ENCODE results near the gene MGMT.

Gene MGMT

DNA sequence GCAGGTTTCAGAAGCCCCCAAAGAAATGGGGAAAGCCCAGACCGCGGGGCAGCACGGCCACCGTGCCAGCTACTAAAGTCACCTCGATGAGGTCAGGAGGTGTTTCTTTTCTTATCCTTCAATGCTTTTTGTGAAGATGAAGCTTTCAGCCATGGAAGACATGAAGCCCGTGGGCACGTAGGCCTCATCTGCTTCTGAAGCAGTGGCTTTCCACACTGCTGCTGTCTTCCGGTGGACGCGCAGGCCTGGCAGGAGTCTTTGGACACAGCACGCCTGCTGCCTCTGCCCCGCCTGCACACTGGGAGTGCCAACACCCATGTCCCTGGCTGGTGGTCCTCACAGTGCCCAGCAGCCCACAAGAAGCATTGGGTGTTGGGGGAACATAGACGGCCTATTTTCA lies 311.5 kb downstream of the MGMT start:
- TF ChIP-seq, protein P1, sequence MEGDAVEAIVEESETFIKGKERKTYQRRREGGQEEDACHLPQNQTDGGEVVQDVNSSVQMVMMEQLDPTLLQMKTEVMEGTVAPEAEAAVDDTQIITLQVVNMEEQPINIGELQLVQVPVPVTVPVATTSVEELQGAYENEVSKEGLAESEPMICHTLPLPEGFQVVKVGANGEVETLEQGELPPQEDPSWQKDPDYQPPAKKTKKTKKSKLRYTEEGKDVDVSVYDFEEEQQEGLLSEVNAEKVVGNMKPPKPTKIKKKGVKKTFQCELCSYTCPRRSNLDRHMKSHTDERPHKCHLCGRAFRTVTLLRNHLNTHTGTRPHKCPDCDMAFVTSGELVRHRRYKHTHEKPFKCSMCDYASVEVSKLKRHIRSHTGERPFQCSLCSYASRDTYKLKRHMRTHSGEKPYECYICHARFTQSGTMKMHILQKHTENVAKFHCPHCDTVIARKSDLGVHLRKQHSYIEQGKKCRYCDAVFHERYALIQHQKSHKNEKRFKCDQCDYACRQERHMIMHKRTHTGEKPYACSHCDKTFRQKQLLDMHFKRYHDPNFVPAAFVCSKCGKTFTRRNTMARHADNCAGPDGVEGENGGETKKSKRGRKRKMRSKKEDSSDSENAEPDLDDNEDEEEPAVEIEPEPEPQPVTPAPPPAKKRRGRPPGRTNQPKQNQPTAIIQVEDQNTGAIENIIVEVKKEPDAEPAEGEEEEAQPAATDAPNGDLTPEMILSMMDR (IDR thresholded peaks at IDR 0.05; ENCODE audit: control insufficient read depth, extremely low read depth, insufficient read depth), result no peak
- H3K4me3 ChIP-seq (ENCODE audit: low read depth, low read length), result no peak overlapping the region
- no peak for DNase-seq (ENCODE audit: low read depth)

DNA sequence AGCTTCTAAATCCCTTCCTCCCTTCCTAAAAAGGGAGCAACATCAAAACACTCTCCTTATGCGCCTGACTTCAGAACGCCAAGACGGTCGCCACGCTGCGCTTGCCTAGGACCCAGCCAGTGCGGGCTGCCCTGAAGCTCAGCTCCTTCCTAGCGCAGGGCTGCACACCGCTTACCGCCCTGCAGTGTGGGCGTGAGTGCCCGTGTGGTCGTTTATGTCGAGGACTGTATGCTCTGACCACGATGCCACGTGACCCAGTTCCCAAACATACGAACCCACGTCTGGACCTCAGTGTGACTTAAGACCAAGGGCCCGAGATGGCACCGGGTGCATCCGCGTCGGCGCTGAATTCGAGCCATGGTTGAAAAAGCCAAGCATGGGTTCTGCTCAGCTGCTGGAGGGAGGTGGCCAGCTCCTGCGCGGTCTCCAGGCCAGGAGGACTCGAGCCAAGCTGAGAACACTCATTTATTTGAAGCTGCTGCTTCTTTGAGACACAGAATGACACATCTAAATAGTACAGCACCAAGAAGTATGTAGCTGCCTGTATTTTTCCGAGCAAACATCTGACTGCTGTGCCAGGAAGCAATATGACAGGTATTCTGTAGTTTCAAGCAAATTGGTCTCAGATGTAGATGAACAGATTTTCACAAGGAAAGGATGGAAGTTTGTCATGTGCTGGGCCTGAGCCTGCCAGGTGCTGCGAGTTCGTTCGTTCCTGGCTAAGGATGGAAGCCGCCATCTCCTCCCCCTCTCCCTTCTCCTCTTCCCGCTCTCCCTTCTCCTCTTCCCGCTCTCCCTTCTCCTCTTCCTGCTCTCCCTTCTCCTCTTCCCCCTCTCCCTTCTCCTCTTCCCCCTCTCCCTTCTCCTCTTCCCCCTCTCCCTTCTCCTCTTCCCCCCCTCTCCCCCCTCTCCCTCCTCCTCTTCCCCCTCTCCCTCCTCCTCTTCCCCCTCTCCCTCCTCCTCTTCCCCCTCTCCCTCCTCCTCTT lies 312.4 kb downstream of the MGMT start:
- no peak overlapping the region for H3K4me3 ChIP-seq (ENCODE audit: low read depth, low read length)
- TF ChIP-seq, protein P1 (IDR thresholded peaks at IDR 0.05; ENCODE audit: control insufficient read depth, extremely low read depth, insufficient read depth), result no peak
- no peak for DNase-seq (ENCODE audit: low read depth)

DNA sequence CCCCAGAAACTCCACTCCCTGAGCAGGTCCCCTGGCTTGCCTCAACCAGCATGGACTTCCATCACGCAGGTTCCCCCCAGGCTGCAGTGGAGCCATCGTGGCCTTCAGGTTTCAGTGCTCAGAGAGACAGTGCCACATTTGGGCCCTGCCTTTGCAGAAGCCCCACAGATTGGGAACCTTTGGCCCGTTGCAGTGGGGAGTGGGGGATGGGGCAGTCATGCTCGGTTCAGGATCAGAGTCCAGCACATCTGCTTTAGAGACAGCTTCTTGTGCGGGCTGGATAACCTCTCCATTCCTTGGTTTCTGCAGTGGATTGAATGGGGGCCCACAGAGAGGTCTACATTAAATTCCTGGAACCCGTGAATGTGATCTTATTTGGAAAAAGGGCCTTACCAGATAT lies 313.2 kb downstream of the MGMT start:
- no peak overlapping the region for H3K4me3 ChIP-seq (ENCODE audit: low read depth, low read length)
- TF ChIP-seq, protein P1 (IDR thresholded peaks at IDR 0.05; ENCODE audit: control insufficient read depth, extremely low read depth, insufficient read depth), result no peak
- no peak for DNase-seq (ENCODE audit: low read depth)

DNA sequence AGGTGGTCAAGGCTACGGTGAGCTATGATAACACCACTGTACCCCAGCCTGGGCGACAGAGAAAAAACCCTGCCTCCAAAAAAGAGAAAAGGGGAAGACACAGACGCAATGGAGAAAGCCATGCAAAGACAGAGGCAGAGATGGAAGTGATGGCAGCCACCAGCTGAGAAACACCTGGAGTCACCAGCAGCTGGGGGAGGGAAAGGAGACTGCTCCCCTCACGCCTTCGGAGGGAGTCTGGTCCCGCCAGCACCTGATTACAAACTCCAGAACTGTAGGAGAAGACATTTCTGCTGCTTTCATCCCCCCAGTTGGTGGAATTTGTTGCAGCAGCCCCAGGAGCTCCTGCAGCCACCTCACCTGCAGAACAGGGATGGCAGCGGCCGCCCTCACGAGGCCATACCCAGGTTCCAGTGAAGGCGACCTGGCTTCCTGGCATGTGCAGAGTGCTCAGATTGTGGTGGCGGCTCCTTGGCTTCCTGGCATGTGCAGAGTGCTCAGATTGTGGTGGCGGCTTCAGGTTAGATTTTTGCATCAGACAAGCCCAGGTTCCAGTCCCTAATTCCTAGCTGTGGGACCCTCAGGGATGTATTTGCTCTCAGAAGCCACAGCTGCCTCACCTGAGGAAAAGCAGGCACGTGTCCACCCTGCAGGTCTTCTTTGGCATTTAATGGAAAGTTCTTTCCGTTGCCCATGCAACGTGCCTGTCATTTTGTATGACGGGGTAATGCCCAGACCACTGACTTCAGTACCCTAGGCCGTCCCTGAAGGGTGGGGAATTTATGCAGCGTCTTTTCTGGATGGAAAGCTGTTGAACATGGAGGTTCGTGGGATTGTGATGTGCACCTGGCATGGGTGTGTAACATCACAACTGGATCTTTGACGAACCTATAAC lies 314.1 kb downstream of the MGMT start:
- no peak overlapping the region for H3K4me3 ChIP-seq (ENCODE audit: low read depth, low read length)
- TF ChIP-seq, protein P1 (IDR thresholded peaks at IDR 0.05; ENCODE audit: control insufficient read depth, extremely low read depth, insufficient read depth), result no peak
- no peak for DNase-seq (ENCODE audit: low read depth)

DNA sequence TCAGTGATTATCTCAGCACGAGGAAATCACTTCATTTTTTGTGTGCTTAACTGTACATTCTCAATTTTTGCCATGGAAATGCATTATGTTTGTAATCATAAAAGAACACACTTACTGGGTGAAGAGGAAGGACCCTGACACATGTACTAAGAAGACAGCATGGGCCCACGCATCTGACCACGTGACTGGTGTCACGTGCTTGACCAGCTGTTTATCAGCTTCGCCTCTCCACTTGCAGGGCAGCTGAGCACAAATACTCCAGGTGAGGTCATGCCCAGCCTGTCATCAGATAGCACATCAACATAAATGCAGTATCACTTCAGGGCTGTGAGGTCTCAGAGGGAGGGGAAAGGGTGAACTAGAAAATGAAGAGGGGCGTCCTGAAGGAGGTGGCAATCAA lies 317.2 kb downstream of the MGMT start:
- H3K4me3 ChIP-seq (ENCODE audit: low read depth, low read length), result no peak overlapping the region
- TF ChIP-seq, protein P1 (IDR thresholded peaks at IDR 0.05; ENCODE audit: control insufficient read depth, extremely low read depth, insufficient read depth), result no peak
- no peak for DNase-seq (ENCODE audit: low read depth)

DNA sequence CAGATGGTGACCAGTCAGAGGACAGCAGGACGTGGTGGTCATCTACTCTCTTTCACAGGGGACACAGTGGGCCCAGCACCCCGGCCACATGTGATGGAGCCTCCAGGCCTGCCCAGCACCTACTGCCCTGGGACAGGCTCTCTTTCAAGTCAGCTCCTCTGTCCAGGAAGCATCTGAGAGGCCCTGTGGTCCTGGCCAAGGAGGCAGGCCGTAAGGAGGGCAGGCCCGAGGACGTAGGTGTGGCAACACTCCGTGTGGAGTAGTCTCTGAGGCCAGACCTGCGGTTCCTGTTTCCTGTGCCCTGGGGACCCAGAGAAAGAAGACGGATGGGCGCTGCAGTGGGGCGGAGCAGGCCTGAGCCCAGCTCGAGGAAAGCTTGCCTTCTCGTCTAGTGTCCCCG lies 317.9 kb downstream of the MGMT start:
- TF ChIP-seq, protein P1 (IDR thresholded peaks at IDR 0.05; ENCODE audit: control insufficient read depth, extremely low read depth, insufficient read depth), result no peak
- DNase-seq (ENCODE audit: low read depth), result no peak
- H3K4me3 ChIP-seq (ENCODE audit: low read depth, low read length), result no peak overlapping the region
